Osteocyte (in vitro differentiated cells): ENCODE data around the gene ITPR2. TPM values are rescaled to one million over a fixed set of nuclear protein-coding genes. Genes with fewer than 3 reads are reported as not detected.

Experiments
- DNase-seq: peaks from one replicate; pipeline ENCODE4 v3.0.0; 2021; ENCODE audit warnings: mixed read lengths; ENCODE audit not compliant: unreplicated experiment; ENCODE audit errors: extremely low spot score
- H3K27ac Mint-ChIP-seq: one replicate; pipeline ENCODE4 v1.8.0; 2021; ENCODE audit warnings: mild to moderate bottlenecking, mixed read lengths; ENCODE audit not compliant: unreplicated experiment
- H3K27me3 Mint-ChIP-seq: one replicate; pipeline ENCODE4 v1.8.0; 2021; ENCODE audit warnings: mixed read lengths; ENCODE audit not compliant: unreplicated experiment
- H3K36me3 Mint-ChIP-seq: one replicate; pipeline ENCODE4 v1.8.0; 2021; ENCODE audit warnings: mixed read lengths; ENCODE audit not compliant: unreplicated experiment
- H3K4me1 Mint-ChIP-seq: one replicate; pipeline ENCODE4 v1.8.0; 2021; ENCODE audit warnings: mixed read lengths; ENCODE audit not compliant: unreplicated experiment
- H3K4me3 Mint-ChIP-seq: one replicate; pipeline ENCODE4 v1.8.0; 2021; ENCODE audit warnings: mild to moderate bottlenecking, moderate library complexity, mixed read lengths; ENCODE audit not compliant: unreplicated experiment
- H3K9me3 Mint-ChIP-seq: one replicate; pipeline ENCODE4 v1.8.0; 2021; ENCODE audit warnings: mixed read lengths; ENCODE audit not compliant: unreplicated experiment
- total RNA-seq: library from RNA; stranded (reverse); gene quantifications from 2 replicates; pipeline ENCODE4 v1.2.1, GENCODE V29; 2021
- TF ChIP-seq, protein P1 (sequence below): fragments of 200-600 bp; sonication (generic); IDR thresholded peaks from 2 replicates; pipeline ENCODE4 v1.5.0; 2021; ENCODE audit warnings: antibody characterized with exemption, mild to moderate bottlenecking, moderate library complexity

The ITPR2 gene
- total RNA-seq, 1 donor from 2014 or later: 22.1 TPM

GRCh38 chr12:26612203-26612602 is 220.8 kb downstream of the ITPR2 start:
- TF ChIP-seq, protein P1, sequence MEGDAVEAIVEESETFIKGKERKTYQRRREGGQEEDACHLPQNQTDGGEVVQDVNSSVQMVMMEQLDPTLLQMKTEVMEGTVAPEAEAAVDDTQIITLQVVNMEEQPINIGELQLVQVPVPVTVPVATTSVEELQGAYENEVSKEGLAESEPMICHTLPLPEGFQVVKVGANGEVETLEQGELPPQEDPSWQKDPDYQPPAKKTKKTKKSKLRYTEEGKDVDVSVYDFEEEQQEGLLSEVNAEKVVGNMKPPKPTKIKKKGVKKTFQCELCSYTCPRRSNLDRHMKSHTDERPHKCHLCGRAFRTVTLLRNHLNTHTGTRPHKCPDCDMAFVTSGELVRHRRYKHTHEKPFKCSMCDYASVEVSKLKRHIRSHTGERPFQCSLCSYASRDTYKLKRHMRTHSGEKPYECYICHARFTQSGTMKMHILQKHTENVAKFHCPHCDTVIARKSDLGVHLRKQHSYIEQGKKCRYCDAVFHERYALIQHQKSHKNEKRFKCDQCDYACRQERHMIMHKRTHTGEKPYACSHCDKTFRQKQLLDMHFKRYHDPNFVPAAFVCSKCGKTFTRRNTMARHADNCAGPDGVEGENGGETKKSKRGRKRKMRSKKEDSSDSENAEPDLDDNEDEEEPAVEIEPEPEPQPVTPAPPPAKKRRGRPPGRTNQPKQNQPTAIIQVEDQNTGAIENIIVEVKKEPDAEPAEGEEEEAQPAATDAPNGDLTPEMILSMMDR: no peak
- Mint-ChIP-seq H3K9me3 (no peaks in the 10 kb centered on the region), H3K4me1 (no peaks in the 10 kb centered on the region), H3K27me3 (no peaks in the 10 kb centered on the region), H3K36me3 (peaks cover 3% of the 10 kb centered on the region), H3K27ac (no peak overlapping the region), H3K4me3 (no peak overlapping the region)
- DNase-seq: no peak

- H3K9me3 Mint-ChIP-seq: no peaks in the 10 kb centered on the region
Observed at GRCh38 chr12:26611598-26611997, 221.4 kb downstream of the ITPR2 start.

DNA sequence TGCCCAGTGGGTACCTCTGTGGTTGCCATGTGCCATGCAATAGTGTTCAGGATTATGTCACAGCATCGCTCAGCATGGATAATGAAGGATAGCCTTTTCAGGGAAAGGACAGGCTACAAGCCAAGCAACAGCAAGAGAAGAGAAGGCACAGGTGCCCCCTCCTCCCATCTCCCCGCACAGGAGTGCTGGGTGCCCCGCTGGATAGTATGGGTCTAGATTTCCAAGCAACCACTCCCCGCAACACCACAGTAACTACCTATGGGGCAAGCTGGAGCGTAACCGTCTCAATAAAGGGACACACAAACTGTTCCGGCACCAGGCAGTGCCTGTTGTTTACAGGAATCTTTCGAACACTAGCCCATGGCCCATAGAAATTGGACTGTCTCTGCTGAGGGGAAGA is 222.2 kb downstream of the ITPR2 start:
- Mint-ChIP-seq H3K4me3 (no peak overlapping the region), H3K27me3 (no peaks in the 10 kb centered on the region), H3K27ac (no peak overlapping the region), H3K4me1 (no peaks in the 10 kb centered on the region), H3K9me3 (no peaks in the 10 kb centered on the region), H3K36me3 (peaks cover 3% of the 10 kb centered on the region)
- no peak for DNase-seq
- TF ChIP-seq, protein P1: no peak

More at GRCh38 chr12:26611598-26611997, 221.4 kb downstream of the ITPR2 start:
- H3K36me3 Mint-ChIP-seq: peaks cover 3% of the 10 kb centered on the region
- no peaks in the 10 kb centered on the region for H3K4me1 Mint-ChIP-seq
- TF ChIP-seq, protein P1: no peak
- no peak overlapping the region for H3K27ac Mint-ChIP-seq
- no peaks in the 10 kb centered on the region for H3K27me3 Mint-ChIP-seq
- no peak for DNase-seq
- H3K4me3 Mint-ChIP-seq: no peak overlapping the region

DNA sequence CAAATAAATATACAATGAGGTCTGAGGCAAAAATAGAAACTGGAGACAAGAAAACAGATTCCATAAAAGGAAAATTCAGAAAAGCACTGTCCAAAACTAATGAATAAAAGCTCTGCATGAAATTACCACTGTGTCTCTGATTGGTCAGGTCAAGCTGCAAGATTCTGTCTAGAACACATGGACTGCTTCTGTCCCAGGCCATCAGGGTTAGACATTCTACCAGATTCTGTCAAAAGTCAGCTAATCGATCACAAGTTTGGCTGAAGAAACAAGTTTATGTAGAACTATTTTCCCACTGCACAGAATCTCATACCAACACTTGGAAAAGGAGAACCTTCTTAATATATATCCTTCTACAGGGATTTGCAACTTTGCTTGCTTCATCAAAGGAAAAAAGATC is 223.0 kb downstream of the ITPR2 start:
- H3K9me3 Mint-ChIP-seq: no peaks in the 10 kb centered on the region
- H3K36me3 Mint-ChIP-seq: peaks cover 3% of the 10 kb centered on the region
- DNase-seq: no peak
- no peaks in the 10 kb centered on the region for H3K4me1 Mint-ChIP-seq
- no peaks in the 10 kb centered on the region for H3K27me3 Mint-ChIP-seq
- H3K4me3 Mint-ChIP-seq: no peak overlapping the region
- TF ChIP-seq, protein P1: no peak
- no peak overlapping the region for H3K27ac Mint-ChIP-seq

DNA sequence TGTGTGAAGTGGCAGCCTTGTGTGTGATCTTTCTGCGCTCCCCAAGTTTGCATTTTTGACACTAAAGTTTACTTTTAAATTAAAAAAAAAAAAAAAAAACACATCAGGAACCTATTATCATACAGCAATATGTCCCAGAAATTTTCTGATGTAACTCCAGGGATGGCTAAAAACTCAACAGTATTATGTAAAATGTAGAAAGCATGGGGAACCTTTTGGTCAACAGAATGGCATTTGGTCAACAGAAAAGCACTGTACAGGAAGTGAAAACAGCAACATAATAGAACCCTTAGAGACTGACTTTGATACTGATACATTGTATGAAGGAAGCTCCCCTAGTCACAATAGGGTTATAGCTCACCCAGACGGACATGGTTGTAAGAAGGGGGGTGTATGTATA is 224.3 kb downstream of the ITPR2 start:
- H3K9me3 Mint-ChIP-seq: no peaks in the 10 kb centered on the region
- no peak for DNase-seq
- H3K27me3 Mint-ChIP-seq: no peaks in the 10 kb centered on the region
- no peak overlapping the region for H3K27ac Mint-ChIP-seq
- no peak overlapping the region for H3K4me3 Mint-ChIP-seq
- no peaks in the 10 kb centered on the region for H3K4me1 Mint-ChIP-seq
- peaks cover 3% of the 10 kb centered on the region for H3K36me3 Mint-ChIP-seq
- TF ChIP-seq, protein P1: no peak
